ENCODE results near the gene CDK16. TPM values are rescaled to one million over a fixed set of nuclear protein-coding genes. Genes with fewer than 3 reads are reported as not detected.

Gene CDK16
- total RNA-seq, 1 experiment from 2014 or later, result 134 TPM

DNA sequence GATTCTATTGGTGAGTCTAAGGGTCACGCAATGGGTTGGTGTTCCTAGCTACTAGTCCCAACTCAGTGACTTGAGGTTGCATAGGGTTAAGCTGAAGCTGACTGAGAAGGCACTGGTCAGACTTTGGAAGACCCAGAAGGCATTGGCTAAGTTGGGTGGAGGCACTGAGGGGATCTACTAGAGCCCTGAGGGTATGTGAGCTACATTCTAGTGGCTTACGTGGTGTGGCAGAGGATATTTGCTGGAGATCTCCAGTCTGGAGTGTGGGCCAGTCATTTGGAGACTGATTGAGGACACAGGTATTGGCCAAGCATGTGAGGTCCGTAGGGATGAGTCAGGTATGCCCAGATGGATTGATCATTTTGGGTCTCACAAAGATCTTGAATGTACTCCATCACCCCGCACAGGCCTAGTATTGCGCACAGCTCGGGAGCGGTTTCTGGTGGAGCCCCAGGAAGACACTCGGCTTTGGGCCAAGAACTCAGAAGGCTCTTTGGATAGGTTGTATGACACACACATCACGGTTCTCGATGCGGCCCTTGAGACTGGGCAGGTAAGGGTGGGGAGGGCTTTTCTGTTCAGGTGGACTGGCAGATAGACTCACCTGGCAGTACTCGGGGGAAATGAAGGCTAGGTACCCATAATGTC lies 21.5 kb downstream of the CDK16 start:
- DNase-seq (ENCODE audit: low read depth, low spot score) (no peak), ATAC-seq (no peak)
- in situ Hi-C loops (cut with HindIII; ENCODE audit: low pct_unique_long_range_greater_than_20kb, low sequenced_read_pairs) (no loop called here), intact Hi-C loops (cut with micrococcal nuclease; ENCODE audit: unreplicated experiment) (no loop called here)
- no peak overlapping the region for H3K4me3 ChIP-seq (ENCODE audit: low read depth in 2 of 2, low read length in 2 of 2)
- POLR2A ChIA-PET, result no interaction called here
- TF ChIP-seq SIN3A (IDR thresholded peaks at IDR 0.05; ENCODE audit: borderline replicate concordance, insufficient read depth, low read depth, low read length) (no peak), CTCF (IDR thresholded peaks at IDR 0.05) (no peak), REST (IDR thresholded peaks at IDR 0.05; ENCODE audit: insufficient read depth in 1 of 2, low read depth in 2 of 2, low read length in 1 of 2) (no peak), POLR2AphosphoS5 (IDR thresholded peaks at IDR 0.05; ENCODE audit: low read depth, low read length) (no peak), TCF7L2 (IDR thresholded peaks at IDR 0.05; ENCODE audit: low read depth, low read length) (no peak)
- CTCF ChIA-PET, result no interaction called here
- H3K27ac ChIP-seq (ENCODE audit: low read length), result no peak overlapping the region
- H3K36me3 ChIP-seq (ENCODE audit: control insufficient read depth, insufficient read depth, low read length), result no peaks in the 10 kb centered on the region; the same call in none of the 2 replicates
- H3K9me3 ChIP-seq (ENCODE audit: control insufficient read depth, insufficient read depth, low read depth, low read length), result no peaks in the 10 kb centered on the region
- BruUV-seq (replicated peaks), result no TSS peak
- peaks cover under 1% of the 10 kb centered on the region; the same call in 1 of the 2 replicates for H3K4me1 ChIP-seq (ENCODE audit: control insufficient read depth, insufficient read depth, low read length)
- no peaks in the 10 kb centered on the region for H3K27me3 ChIP-seq (ENCODE audit: control insufficient read depth, insufficient read depth, low read length)

DNA sequence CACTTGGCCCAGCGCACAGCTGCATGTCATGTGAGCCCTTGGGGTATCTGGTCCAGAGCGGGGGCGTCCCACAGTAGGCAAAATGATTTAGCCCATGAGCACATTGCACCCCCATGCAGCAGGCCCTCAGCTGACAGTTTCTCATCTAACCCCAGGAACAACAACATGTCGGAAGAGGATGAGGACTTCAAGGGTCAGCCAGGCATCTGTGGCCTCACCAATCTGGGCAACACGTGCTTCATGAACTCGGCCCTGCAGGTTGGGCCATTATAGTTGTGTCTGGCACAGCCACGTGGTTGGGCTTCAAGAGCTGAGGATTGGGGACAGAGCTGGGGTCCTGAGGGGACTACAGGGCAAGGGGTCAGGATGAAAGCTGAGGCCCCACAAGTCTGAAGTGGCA lies 22.1 kb downstream of the CDK16 start:
- BruUV-seq (replicated peaks), result no TSS peak
- POLR2A ChIA-PET, result no interaction called here
- Histone ChIP-seq H3K4me3 (ENCODE audit: low read depth in 2 of 2, low read length in 2 of 2) (no peak overlapping the region), H3K36me3 (ENCODE audit: control insufficient read depth, insufficient read depth, low read length) (no peaks in the 10 kb centered on the region; the same call in none of the 2 replicates), H3K27me3 (ENCODE audit: control insufficient read depth, insufficient read depth, low read length) (no peaks in the 10 kb centered on the region), H3K9me3 (ENCODE audit: control insufficient read depth, insufficient read depth, low read depth, low read length) (no peaks in the 10 kb centered on the region), H3K27ac (ENCODE audit: low read length) (no peak overlapping the region), H3K4me1 (ENCODE audit: control insufficient read depth, insufficient read depth, low read length) (no peaks in the 10 kb centered on the region; the same call in 1 of the 2 replicates)
- intact Hi-C loops (cut with micrococcal nuclease; ENCODE audit: unreplicated experiment) (no loop called here), in situ Hi-C loops (cut with HindIII; ENCODE audit: low pct_unique_long_range_greater_than_20kb, low sequenced_read_pairs) (no loop called here)
- ATAC-seq (no peak), DNase-seq (ENCODE audit: low read depth, low spot score) (no peak)
- CTCF ChIA-PET, result no interaction called here
- TF ChIP-seq CTCF (IDR thresholded peaks at IDR 0.05) (no peak), SIN3A (IDR thresholded peaks at IDR 0.05; ENCODE audit: borderline replicate concordance, insufficient read depth, low read depth, low read length) (no peak), REST (IDR thresholded peaks at IDR 0.05; ENCODE audit: insufficient read depth in 1 of 2, low read depth in 2 of 2, low read length in 1 of 2) (no peak), TCF7L2 (IDR thresholded peaks at IDR 0.05; ENCODE audit: low read depth, low read length) (no peak), POLR2AphosphoS5 (IDR thresholded peaks at IDR 0.05; ENCODE audit: low read depth, low read length) (no peak)

Data from Panc1 (cell line).